BJ (cell line): Measurements from ENCODE around the gene ASB13. TPM values are rescaled to one million over a fixed set of nuclear protein-coding genes. Genes with fewer than 3 reads are reported as not detected.
"Not testable (repeated sequence)": the region's sequence is repeated elsewhere in the genome, so short reads cannot be mapped to it uniquely, and the experiment has no call there.

Source experiments
- CTCF ChIA-PET: fragments of 350-600 bp; formaldehyde crosslinking; extraction: SDS; loops from one replicate; lab custom pipeline; 2021; ENCODE audit warnings: antibody characterized with exemption, inconsistent platforms; lab: Yijun Ruan, JAX
- POLR2A ChIA-PET: fragments of 300-600 bp; sonication (Branson Sonifier 250); formaldehyde crosslinking; extraction: SDS; loops from one replicate; lab custom pipeline; 2021; ENCODE audit warnings: antibody characterized with exemption; lab: Charles Lee
- DNase-seq: peaks from one replicate; pipeline ENCODE4 v3.0.0-alpha.2; 2011; ENCODE audit warnings: low read depth
- H3K27me3 ChIP-seq: 2 replicates; pipeline ENCODE4 v1.6.0; 2011; ENCODE audit warnings: low read length; ENCODE audit not compliant: control insufficient read depth, insufficient read depth
- H3K36me3 ChIP-seq: 2 replicates; pipeline ENCODE4 v1.5.1; 2011; ENCODE audit warnings: low read length; ENCODE audit not compliant: control insufficient read depth, insufficient read depth
- H3K4me3 ChIP-seq: 2 replicates; pipeline ENCODE4 v1.5.1; 2011; ENCODE audit warnings: low read depth, mild to moderate bottlenecking, control low read depth, low read length
- CTCF ChIP-seq: IDR thresholded peaks from 2 replicates; pipeline ENCODE4 v1.5.1; 2011; ENCODE audit warnings: low read depth, mild to moderate bottlenecking, control low read depth, inconsistent platforms, low read length, moderate library complexity; ENCODE audit not compliant: insufficient read depth
- polyA plus RNA-seq: library from polyadenylated mRNA; depleted of rRNA; stranded (reverse); fragments of >200 nt; gene quantifications from 2 replicates; pipeline ENCODE4 v1.2.3, GENCODE V29; 2011

Gene ASB13
- polyA plus RNA-seq, 1 experiment: 8.6 TPM

- Histone ChIP-seq H3K4me3 (peak overlapping the region; percentile 1; the same call in 1 of the 2 replicates), H3K27me3 (no peaks in the 10 kb centered on the region), H3K36me3 (no peaks in the 10 kb centered on the region)
- ChIA-PET POLR2A (no interaction called here), CTCF (interaction anchor here (0.7 to 2.3 kb wide), 9 partner anchors 9 to 176 kb away, joined by 3 to 7 read pairs (median 3); no protein-coding TSS in a partner anchor)
- TF ChIP-seq CTCF: no peak
- DNase-seq: no peak
These were observed 70.8 kb downstream of the ASB13 start for GRCh38 chr10:5595591-5595990.

DNA sequence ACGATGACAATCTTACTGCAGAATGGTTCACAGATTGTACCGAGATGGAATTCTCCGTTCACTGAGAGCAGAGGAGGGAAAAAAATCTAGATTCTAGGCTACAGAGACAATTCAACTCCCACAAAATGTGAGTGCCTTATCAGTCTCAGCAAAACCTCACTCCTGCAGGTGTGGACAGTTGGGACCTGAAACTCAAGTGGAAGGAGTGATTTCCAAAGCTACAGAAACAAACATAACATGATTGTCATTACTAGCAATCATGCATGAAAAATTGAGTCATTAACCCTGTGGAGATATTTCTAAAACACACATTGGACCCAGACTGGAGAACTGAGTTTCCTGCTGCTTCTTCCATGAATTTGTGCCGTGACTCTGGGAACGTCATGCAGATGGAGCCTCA, 71.3 kb downstream of the ASB13 start:
- Histone ChIP-seq H3K4me3 (no peak overlapping the region), H3K27me3 (no peaks in the 10 kb centered on the region), H3K36me3 (no peaks in the 10 kb centered on the region)
- CTCF ChIA-PET: interaction anchor here (0.7 to 2.3 kb wide), 9 partner anchors 10 to 175 kb away, joined by 3 to 7 read pairs (median 4); no protein-coding TSS in a partner anchor
- DNase-seq: no peak
- POLR2A ChIA-PET: no interaction called here
- TF ChIP-seq CTCF: no peak

GRCh38 chr10:5594271-5595049, 71.9 kb downstream of the ASB13 start:
- TF ChIP-seq CTCF: no peak
- peak; percentile 76 for DNase-seq
- Histone ChIP-seq H3K4me3 (no peak overlapping the region), H3K27me3 (no peaks in the 10 kb centered on the region), H3K36me3 (no peaks in the 10 kb centered on the region)
- CTCF ChIA-PET: interaction anchor here (1.0 to 2.3 kb wide), 6 partner anchors 10 to 152 kb away, joined by 4 to 7 read pairs (median 6); no protein-coding TSS in a partner anchor
- POLR2A ChIA-PET: interaction anchor here (0.7 kb wide), 1 partner anchor 132 kb away, joined by 4 read pairs; no protein-coding TSS in a partner anchor

- H3K4me3 ChIP-seq, H3K27me3 ChIP-seq, POLR2A ChIA-PET, H3K36me3 ChIP-seq, DNase-seq: not testable (repeated sequence)
- CTCF ChIA-PET: interaction anchor here (0.6 kb wide), 1 partner anchor 11 kb away, joined by 3 read pairs; no protein-coding TSS in a partner anchor
These were observed 73.0 kb downstream of the ASB13 start for GRCh38 chr10:5593347-5593746.

DNA sequence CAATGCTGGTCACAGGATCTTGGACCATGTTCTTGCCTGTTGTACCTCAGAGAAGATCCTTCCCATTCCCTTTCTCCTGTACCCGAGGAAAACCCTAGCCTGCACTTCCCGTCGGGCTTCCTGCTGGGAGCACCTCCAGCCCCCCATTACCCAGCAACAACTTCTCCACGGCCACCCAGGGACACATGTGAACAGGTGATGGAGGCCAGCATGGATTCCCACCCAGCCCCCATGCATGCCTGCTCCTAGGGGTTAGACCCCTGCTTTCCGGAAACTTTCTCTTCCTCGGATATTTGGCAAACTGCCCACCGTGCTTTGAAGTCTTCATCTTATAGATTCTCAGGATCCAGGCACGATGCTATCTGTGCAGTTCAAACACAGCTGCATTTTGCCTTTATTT, 74.3 kb downstream of the ASB13 start:
- no peak overlapping the region for H3K4me3 ChIP-seq
- POLR2A ChIA-PET: no interaction called here
- no peaks in the 10 kb centered on the region for H3K27me3 ChIP-seq
- no peak for DNase-seq
- TF ChIP-seq CTCF: no peak
- CTCF ChIA-PET: interaction anchor here (1.2 to 1.3 kb wide), 2 partner anchors 22 to 31 kb away, joined by 3 to 4 read pairs; no protein-coding TSS in a partner anchor
- no peaks in the 10 kb centered on the region for H3K36me3 ChIP-seq
